Spleen (tissue), 7 donors: ENCODE results near the gene CLEC2B.

ENCODE experiments used
- POLR2A ChIP-seq, 3 donors: fragments of 450-650 bp; IDR thresholded peaks; one replicate each; pipeline ENCODE4 v1.5.1; 2017; ENCODE audit warnings: antibody characterized with exemption in 3 of 3, mild to moderate bottlenecking in 1 of 3
- TF ChIP-seq, protein P1 (sequence below), 11 experiments: fragments of 200-600 bp in 7 of 11; fragments of 450-650 bp in 4 of 11; sonication (generic) in 4 of 11; IDR thresholded peaks in 8 of 11; conservative IDR thresholded peaks in 3 of 11; 1 replicate in 7 of 11; 2 replicates in 4 of 11; pipeline versions ENCODE4 v1.4.0 to v1.8.0; 2016 to 2021; ENCODE audit warnings: antibody characterized with exemption in 11 of 11, inconsistent platforms in 4 of 11, mild to moderate bottlenecking in 1 of 11
- donor health status: DM: no; HTN: no; CAD: no; lungs with moderate emphysema.
- donor health status: DM: no; HTN: no; CAD: no.
- donor health status: DM: no; HTN: no; CAD: no.

DNA sequence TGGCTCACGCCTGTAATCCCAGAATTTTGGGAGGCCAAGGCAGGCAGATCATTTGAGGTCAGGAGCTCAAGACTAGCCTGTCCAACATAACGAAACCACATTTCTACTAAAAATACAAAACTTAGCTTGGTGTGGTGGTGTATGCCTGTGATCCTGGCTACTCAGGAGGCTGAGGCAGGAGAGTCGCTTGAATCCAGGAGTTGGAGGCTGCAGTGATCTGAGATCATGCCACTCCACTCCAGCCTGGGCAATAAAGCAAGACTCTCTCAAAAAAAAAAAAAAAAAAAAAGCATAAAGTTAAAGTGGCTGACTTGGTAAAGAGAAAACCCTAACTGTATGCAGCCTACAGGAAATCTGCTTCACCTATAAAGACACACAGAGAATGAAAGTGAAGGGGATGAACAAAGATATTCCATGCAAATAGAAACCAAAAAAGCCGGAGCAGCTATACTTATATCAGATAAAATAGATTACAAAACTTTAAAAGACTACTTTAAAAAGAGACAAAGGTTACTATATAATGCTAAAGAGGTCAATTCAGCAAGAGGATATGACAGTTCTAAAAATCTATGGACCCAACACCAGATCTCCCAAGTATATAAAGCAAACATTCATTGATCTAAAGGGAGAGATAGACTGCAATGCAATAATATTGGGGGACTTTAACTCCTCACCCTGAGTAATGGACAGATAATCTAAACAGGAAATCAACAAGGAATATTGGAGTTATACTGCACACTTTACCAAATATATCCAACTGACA, 4.1 kb downstream of the CLEC2B start:
- TF ChIP-seq, protein P1, sequence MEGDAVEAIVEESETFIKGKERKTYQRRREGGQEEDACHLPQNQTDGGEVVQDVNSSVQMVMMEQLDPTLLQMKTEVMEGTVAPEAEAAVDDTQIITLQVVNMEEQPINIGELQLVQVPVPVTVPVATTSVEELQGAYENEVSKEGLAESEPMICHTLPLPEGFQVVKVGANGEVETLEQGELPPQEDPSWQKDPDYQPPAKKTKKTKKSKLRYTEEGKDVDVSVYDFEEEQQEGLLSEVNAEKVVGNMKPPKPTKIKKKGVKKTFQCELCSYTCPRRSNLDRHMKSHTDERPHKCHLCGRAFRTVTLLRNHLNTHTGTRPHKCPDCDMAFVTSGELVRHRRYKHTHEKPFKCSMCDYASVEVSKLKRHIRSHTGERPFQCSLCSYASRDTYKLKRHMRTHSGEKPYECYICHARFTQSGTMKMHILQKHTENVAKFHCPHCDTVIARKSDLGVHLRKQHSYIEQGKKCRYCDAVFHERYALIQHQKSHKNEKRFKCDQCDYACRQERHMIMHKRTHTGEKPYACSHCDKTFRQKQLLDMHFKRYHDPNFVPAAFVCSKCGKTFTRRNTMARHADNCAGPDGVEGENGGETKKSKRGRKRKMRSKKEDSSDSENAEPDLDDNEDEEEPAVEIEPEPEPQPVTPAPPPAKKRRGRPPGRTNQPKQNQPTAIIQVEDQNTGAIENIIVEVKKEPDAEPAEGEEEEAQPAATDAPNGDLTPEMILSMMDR (IDR thresholded peaks at IDR 0.05 in 8 of 11, conservative IDR thresholded peaks at IDR 0.05 in 3 of 11), result no peak
- no peak for TF ChIP-seq POLR2A (IDR thresholded peaks at IDR 0.05)
